Measurements from ENCODE around the gene EXOSC5.
"Not testable (repeated sequence)": the region's sequence is repeated elsewhere in the genome, so short reads cannot be mapped to it uniquely, and the experiment has no call there.

The EXOSC5 gene

DNA sequence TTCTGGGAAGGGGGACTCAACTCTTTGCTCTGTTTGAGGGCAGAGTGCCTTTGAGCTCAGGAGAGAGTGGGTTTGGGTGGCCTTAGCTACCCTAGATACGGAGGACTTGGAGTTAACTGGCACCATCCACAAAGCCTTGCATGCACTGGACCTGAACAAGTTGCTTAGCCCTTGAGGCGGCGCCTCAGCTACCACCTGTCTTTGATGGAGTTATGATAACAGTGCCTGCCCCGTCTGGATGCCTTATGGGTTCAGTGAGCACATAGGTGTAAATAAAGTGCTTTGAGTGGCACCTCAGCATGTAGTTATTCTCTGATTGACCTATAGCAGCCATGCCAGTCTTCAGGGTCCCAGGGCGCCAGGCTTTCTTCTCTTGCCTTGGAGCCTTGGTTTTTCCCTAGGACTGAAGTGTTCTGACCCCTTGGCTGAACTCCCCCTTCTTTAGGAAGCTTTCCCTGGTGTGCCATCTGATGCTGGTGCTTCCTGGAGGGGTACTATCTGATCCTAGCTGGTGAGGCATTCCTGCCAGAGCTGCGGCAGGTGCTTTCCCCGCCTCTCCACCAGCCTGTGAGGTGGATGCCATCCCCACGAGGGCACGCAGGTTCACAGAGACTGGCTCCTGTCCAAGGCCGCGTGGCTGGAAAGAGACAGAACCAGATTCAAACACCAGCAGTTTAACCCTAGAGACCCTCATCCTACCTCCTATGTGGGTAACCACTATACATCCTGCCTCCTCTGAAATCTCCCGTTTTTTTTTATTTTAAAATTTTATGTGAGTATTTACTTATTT, 6.2 kb upstream of the EXOSC5 start:
- DNase-seq, result no peak

DNA sequence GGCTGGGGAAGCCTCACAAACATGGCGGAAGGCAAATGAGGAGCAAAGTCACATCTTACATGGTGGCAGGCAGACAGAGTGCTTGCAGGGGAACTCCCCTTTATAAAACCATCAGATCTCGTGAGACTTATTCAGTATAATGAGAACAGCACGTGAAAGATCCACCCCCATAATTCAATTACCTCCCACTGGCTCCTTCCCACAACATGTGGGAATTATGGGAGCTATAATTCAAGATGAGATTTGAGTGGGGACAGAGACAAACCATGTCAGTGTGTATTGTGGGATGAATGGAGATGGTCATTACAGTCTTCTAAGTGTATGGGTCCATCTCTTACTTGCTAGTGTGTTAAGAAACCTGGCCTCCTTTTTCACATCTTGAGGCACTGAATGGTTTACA, 4.9 kb upstream of the EXOSC5 start:
- DNase-seq, result no peak

DNA sequence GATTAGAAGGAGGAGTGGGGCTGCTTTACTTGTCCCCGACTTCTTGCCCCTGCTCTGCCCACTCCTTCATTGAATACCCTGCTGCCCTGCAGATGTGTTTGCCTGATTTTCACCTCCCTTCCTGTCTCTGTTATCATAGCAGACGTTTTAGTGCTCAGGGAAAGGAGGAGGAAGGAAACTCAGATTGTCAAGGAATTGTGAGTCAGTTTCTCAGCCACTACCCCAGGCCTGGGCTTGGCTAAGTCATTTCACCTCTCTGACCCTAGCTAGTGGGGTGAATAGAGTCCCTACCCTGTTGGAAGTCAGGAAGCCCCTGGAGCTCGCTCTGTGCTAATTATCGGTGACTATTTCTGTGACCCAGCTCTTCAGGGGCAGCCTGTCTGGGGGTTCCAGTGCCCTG, 4.3 kb upstream of the EXOSC5 start:
- no peak for DNase-seq

DNA sequence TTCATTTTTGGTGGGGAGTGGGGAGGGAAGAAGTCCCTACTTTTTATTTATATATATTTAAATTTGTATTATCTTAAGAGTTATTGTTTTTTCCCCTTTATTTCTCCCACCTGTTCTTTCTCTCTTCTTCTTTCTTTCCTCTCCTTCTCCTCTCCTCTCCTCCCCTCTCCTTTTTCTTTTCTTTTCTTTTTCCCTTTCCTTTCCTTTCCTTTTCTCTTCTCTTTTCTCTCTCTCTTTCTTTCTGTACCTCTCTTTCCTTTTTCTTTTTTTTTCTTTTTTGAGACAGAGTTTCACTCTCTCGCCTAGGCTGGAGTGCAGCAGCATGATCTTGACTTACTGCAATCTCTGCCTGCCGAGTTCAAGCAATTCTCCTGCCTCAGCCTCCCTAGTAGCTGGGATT, 2.4 kb upstream of the EXOSC5 start:
- no peak for DNase-seq

DNA sequence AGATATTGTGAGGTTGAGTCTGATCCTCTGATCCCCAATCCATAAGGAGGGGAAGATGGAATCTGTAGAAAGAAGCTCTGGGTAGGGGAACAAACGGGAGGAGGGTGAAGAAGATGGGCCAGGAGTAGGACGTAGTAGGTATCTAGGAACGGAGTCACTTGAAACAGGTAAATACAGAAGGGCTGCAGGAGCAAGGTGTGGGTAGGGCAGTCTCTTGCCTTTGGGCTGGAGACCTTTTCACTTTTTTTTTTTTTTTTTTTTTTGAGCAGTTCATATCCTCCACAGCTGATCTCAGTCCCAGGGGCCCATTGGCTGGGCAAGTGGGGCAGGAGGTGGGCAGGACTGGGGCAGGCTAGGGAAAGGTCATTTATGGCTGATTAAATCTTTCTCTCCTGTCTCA, 1.9 kb upstream of the EXOSC5 start:
- no peak for DNase-seq

DNA sequence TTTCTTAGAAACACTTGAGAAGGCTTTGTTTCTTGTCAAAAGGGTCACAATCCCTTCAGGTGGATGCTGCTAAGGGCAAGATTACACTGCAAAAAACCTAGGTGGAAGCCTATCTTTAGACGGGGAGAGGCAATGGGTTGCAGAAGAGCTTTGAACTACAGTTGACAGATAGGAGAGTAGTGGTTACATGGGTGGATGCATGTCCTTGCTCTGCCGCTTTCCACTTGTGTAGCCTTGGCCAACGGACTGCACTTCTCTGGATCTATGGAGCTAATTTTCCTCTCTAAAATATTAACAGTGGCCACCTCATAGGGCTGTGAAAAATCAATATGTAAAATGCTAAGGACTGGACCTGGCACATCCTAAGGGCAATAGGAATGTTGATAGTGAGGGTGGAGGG, 1.4 kb upstream of the EXOSC5 start:
- no peak for DNase-seq

DNA sequence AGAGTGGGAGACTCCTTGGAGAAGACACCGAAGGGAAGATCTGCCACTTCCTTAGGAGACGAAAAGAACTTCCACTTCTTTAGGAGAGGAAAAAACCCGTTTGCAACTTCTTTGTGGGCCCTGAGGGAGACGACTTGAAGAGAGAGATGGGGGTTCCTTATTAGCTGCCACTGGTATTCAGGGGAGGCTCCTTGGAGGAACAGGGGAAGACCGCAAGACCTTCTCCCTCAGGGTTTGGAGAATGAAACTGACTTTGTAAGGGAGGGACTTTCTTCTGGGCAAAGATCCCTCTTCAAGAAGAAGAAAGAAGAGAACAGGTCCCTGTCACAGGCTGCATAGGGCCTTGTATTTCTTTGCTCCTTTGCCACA, 875 bp upstream of the EXOSC5 start:
- DNase-seq, result no peak

DNA sequence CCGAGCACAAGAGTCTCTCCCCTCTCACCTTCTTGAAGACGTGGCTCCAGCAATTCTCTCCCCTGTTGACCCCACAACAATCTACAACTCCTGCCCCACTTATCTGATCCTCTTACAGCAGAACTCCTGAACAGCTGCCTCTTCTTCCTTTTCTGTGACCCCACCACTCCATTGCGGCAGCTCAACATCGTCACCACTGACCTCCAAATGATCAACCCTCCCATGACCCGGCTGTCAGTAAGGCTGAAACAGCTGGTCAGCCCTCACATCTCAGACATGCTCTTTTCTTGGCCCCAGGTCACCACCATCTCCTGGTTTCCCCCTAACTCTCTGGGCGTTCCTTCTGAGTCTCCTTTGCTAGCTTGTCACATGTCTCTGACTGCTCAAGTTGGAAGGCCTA, 1.8 kb downstream of the EXOSC5 start:
- DNase-seq, result no peak

DNA sequence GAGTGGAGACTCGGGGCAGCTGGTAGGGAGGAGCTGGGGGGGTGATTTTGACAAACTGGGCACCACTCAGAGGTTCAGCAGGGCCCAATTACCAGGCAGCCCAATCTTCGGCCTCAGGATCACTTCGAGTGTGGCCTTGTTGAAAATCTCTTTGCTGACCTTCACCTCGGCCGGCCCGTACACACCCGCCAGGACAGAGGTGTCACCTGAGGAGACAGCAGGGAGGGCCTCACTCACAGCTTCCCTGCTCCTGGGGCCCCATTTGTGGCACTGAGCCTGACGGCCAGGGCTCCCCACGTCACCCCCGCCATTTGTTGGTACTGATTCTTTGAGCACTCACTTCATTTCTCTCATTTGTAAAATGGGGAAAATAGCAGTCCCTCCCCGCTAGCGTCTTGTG, 4.4 kb downstream of the EXOSC5 start:
- no peak for DNase-seq

DNA sequence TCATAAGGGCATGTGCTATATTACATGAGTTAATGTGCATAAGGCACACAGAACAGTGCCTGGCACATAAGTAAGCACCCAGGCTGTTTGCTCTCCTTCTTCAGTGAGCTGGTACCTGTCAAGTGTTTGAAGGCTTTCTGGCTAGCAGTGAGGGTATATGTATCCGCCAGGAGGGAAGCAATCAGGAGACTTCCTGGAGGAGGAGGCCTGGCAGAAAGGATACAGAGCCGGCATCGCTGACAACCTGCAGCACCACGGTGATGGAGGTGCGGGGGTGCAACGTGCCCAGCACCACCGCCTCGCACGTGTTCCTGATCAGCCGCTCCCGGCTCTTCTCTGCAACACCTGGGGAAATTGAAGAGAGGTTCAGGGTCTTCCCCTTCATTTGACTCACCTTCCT, 5.5 kb downstream of the EXOSC5 start:
- DNase-seq, result no peak

DNA sequence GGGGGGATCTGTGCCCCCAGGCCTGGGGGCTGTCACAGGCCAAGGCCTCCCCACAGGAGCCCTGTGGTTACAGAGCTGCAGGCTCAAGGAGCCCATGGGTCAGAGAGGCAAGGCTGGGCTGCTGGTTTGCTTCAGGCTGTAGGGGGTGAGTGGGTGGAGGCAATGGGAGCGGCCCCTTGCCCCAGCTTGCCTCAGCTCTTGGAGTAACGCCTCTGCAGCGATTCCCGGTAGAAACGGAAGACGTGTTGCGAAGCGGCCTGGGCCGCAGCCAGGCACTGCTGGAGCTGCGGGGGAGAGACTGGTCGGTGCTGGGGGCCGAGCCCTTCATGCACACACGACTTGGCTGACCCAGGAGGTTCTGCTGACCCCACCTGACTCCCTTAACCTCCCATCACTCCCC, 10.7 kb downstream of the EXOSC5 start:
- no peak for DNase-seq

DNA sequence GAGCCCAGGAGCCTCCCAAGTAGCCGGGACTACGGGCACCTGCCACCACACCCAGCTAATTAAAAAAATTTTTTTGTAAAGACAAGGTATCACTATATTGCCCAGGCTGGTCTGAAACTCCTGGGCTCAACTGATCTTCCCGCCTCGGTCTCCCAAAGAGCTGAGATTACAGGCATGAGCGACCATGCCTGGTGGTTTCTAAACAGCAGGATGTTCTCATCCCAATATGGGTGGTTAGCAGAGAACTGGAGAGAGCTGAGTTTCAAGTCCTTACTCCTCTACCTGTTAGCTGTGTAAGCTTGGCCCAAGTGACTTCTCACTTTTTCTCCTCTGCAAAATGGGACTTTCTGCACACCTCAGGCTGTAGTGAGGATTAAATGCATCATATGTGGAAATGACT, 12.8 kb downstream of the EXOSC5 start:
- no peak for DNase-seq

DNA sequence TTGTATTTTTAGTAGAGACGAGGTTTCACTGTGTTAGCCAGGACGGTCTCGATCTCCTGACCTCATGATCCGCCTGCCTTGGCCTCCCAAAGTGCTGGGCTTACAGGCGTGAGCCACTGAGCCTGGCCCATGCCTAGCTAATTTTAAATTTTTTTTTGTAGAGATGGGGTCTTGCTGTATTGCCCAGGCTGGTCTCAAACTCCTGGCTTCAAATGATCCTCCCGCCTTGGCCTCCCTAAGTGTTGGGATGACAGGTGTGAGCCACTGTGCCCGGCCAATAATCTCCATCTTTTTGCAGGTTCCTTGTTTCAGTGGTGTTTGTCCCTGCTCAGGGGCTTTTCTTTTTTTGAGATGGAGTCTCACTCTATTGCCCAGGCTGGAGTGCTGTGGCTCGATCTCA, 15.6 kb downstream of the EXOSC5 start:
- not testable (repeated sequence) for DNase-seq

DNA sequence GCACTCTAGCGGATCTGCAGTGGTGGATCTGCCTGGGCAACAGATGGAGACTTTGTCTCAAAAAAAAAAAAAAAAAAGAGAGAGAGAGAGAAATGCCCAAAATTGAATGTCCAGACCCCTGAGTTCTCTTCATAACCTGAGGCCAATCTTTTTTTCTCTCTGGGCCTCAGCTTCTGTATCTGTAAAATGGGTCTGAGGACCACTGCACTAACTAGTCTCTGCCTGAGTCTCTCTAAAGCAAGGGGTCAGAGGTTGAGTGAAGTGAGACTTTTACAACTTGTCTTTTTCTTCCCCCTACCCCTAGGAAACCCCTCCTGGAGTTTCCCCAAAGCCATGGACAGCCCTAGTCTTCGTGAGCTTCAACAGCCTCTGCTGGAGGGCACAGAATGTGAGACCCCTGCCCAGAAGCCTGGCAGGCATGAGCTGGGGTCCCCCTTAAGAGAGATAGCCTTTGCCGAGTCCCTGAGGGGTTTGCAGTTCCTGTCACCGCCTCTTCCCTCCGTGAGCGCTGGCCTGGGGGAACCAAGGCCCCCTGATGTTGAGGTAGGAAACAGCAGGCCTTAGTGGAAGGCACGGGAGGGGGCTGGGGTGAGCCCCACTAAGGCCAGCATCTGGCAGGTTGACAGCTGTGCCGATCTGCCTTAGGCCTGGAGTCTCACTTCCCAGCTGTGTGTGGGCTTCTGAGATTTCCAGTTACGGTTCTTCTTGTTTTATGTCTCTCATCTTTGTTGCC, 19.0 kb downstream of the EXOSC5 start:
- DNase-seq, result no peak

DNA sequence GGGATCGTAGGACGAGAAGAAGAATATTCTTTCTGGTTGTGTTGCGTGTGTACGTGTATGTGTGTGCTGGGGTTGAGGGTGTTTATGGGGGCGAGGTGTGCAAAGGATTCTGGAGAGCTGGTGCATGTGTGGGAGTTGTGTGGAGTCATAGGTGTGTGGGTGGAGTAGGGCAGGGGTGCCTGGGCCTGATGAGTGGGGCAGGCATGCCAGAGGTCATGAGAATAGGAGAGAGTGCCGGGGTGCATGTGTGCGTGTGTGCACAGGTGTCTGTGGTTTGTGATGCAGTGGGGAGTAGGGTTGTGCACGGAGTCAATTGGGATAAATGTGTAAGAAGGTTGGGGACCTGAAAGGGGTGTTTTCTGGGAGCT, 20.2 kb downstream of the EXOSC5 start:
- no peak for DNase-seq

DNA sequence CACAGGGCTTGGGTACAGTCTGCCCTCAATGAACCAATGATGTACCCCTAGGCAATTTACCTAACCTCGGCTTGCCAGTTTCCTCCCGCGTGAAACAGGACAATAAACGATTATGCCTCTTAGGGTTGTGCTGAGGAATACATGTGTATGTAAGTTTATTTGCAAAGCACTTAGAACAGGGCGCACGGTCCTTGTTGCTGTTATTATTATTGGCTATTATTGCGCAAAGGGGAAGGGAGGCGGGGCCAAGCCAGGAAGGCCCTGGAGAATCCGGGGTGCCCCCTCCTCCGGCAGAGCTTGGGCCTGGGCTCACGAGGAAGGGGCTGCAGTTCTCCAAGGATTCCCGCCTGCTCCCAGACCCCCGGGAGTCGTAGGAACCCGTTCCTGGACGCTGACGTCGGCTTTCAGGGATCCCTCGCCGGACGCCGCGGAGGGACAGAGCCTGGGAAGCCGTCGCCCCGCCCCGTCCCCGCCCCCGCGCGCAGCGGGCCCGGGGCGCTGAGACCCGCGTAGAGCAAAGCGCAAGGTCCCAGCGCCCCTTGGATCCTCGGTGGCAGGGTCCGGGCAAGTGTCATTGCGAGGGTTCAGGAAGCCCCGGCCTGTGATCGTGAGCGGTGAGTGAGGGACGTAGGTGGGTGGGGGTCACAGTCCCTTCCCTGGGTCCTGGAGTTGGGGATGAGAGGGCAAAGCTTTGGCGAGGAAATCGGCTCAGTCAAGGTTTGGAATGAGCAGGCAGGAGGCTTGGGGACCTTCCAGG, 20.7 kb downstream of the EXOSC5 start, which contains the start of gene TMEM91:
Gene TMEM91 (plus strand): TSS at position 293 of the 757 bp plus-strand sequence. CDS start 1,777 bp downstream, outside the sequence.
- DNase-seq, result no peak

DNA sequence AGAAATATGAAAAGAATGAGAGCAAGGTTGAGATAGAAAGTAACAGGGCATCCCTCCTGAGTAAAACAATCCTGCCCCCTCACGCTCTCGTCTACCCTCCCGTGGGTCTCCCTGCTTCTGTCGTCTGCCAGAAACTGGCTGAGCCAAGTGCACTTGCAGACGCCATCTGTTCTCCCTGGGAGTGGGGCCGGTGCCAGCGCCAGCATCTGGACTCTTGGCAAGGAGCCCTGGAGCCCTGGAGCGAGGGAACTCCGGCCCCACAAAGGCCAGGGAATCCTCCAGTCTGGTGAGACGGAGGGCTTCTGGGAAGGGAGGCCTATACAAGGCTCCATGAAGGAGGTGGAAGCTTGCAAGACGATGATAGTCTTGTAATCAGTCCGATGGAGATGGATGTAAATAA, 23.2 kb downstream of the EXOSC5 start:
- peak; percentile 92 for DNase-seq

DNA sequence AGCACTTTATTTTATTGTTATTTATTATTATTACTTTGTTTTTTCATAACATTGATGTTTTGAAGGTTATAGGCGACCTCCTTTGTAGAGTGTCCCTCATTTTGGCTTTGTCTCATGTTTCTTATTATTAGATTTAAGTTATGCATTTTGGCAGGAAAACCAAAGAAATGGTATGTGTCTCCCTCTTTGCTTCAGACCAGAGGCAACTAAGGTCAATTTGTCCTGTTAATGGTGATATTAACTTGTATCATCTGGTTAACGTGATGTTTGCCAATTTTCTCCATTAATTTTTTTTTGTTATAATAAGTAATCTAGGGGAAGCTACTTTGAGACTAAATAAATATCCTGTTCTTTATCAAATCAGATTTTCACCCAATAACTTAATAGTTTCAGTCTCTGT, 24.7 kb downstream of the EXOSC5 start:
- no peak for DNase-seq

DNA sequence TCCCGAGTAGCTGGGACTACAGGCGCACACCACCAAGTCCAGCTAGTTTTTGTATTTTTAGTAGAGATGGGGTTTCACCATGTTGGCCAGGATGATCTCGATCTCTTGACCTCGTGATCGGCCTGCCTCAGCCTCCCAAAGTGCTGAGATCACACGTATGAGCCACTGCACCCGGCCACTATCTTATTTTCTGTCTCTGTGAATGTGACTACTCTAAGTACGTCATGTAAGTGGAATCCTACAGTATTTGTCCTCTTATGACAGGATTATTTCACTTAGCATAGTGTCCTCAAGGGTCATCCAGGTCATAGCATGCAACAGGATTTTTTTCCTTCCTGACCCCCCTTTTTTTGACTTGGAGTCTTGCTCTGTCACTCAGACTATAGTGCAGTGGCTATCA, 25.6 kb downstream of the EXOSC5 start:
- no peak for DNase-seq

DNA sequence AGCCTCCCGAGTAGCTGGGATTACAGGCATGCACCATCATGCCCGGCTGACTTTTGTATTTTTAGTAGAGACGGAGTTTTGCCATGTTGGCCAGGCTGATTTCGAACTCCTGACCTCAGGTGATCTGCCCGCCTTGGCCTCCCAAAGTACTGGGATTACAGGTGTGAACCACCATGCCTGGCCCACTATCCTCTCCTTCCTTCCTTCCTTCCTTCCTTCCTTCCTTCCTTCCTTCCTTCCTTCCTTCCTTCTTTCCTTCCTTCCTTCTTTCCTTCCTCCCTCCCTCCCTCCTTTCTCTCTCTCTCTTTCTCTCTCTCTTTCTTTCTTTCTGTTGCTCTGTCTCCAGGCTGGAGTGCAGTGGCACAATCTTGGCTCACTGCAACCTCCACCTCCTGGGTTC, 26.0 kb downstream of the EXOSC5 start:
- DNase-seq, result not testable (repeated sequence)

DNA sequence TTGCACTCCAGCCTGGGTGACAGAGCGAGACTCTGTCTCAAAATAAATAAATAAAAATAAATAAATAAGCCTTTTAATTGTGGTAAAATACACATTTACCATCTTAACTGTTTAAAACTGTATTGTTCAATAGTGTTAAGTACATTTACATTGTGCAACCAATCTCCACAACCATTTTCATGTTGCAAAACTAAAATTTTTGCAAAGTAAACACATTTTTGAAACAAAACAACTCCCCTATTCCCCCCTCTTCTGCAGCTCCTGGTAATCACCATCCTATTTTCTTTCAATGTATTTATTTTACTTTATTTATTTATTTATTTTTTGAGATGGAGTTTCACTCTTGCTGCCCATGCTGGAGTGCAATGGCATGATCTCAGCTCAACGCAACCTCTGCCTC, 27.4 kb downstream of the EXOSC5 start:
- no peak for DNase-seq

DNA sequence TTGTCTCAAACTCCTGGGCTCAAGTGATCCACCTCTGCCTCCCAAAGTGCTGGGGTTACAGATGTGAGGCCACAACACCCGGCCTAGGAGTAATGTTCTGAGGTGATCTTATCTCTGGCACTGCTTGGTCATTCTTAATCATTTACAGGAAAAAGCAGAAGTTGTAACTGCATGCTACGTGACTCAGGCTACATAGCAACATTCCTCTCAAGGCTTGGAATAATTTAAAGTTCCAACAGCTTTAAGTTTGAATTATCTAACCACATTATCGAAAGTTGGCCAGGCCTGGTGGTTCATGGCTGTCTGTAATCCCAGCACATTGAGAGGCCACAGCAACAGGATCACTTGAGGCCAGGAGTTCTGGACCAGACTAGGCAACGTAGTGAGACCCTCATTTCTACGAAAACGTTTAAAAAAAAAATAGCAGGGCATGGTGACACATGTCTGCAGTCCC, 29.3 kb downstream of the EXOSC5 start:
- DNase-seq, result peak; percentile 90

DNA sequence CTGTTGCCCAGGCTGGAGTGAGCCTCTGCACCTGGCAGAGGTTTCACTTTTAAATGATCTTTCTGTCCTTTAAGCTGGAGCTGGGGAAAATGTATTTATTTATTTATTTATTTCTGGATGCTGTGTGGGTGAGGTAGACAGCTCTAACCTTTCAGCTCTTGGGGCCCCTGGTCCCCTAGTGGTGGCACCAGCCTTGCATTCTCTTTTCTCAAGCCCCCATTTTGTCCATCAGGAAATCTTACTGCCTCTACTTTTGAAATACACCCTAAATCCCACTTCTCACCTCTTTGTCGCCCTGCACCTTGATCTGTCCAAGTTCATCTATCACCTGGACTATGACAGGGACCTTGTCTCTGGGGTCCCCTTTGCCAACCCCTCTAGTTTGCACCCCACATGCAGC, 31.1 kb downstream of the EXOSC5 start:
- no peak for DNase-seq

Measured in EL (cell line).